Medulla oblongata (tissue), 1 donor: Measurements from ENCODE around the gene SUPT3H.

ENCODE experiments used
- DNase-seq: peaks from one replicate; pipeline ENCODE4 v3.0.0-alpha.2; 2015; ENCODE audit errors: extremely low spot score

Gene SUPT3H

GRCh38 chr6:45256697-45257695, 120.7 kb downstream of the SUPT3H start:
- DNase-seq, result no peak

GRCh38 chr6:45255434-45255833, 122.3 kb downstream of the SUPT3H start:
- no peak for DNase-seq

- DNase-seq, result no peak
Observed at GRCh38 chr6:45254253-45254652, 123.5 kb downstream of the SUPT3H start.

- no peak for DNase-seq
Observed at GRCh38 chr6:45253453-45253852, 124.3 kb downstream of the SUPT3H start.

GRCh38 chr6:45231660-45232059, 146.1 kb downstream of the SUPT3H start:
- DNase-seq, result no peak

GRCh38 chr6:45229416-45229815, 148.3 kb downstream of the SUPT3H start:
- DNase-seq, result no peak

GRCh38 chr6:45226081-45226480, 151.7 kb downstream of the SUPT3H start:
- DNase-seq, result no peak

- DNase-seq, result no peak
Observed at GRCh38 chr6:45222380-45222779, 155.4 kb downstream of the SUPT3H start.

GRCh38 chr6:45215759-45216158, 162.0 kb downstream of the SUPT3H start:
- DNase-seq, result no peak

- DNase-seq, result no peak
Observed at GRCh38 chr6:45212976-45213375, 164.8 kb downstream of the SUPT3H start.

- no peak for DNase-seq
Observed at GRCh38 chr6:45209762-45210161, 168.0 kb downstream of the SUPT3H start.

- no peak for DNase-seq
Observed at GRCh38 chr6:45206793-45207492, 170.8 kb downstream of the SUPT3H start.

GRCh38 chr6:45201484-45201883, 176.2 kb downstream of the SUPT3H start:
- DNase-seq, result no peak

- no peak for DNase-seq
Observed at GRCh38 chr6:45200510-45200909, 177.2 kb downstream of the SUPT3H start.

- no peak for DNase-seq
Observed at GRCh38 chr6:45199554-45199953, 178.2 kb downstream of the SUPT3H start.

- DNase-seq, result no peak
Observed at GRCh38 chr6:45196121-45196520, 181.6 kb downstream of the SUPT3H start.

GRCh38 chr6:45195137-45195536, 182.6 kb downstream of the SUPT3H start:
- no peak for DNase-seq

- no peak for DNase-seq
Observed at GRCh38 chr6:45192556-45192955, 185.2 kb downstream of the SUPT3H start.

- DNase-seq, result no peak
Observed at GRCh38 chr6:45191414-45191813, 186.3 kb downstream of the SUPT3H start.

- DNase-seq, result no peak
Observed at GRCh38 chr6:45187836-45188235, 189.9 kb downstream of the SUPT3H start.

- DNase-seq, result no peak
Observed at GRCh38 chr6:45185403-45186251, 192.1 kb downstream of the SUPT3H start.

GRCh38 chr6:45184937-45185336, 192.8 kb downstream of the SUPT3H start:
- no peak for DNase-seq
